Measurements from ENCODE around the gene FXYD1. TPM values are rescaled to one million over a fixed set of nuclear protein-coding genes. Genes with fewer than 3 reads are reported as not detected.

The FXYD1 gene
- 0.57 and 1.8 TPM in 2 replicates for total RNA-seq (2014; rRNA removed; shearing (Covaris generic))
- total RNA-seq (2022) = 5.5 and 11.5 TPM in 2 replicates
- Bru-seq, nascent RNA = percentile 25 among the genes with signal in this experiment
- BruChase-seq, experiment 1, labeled RNA remaining after a 6-hour chase = percentile 30 among the genes with signal in this experiment
- BruChase-seq, experiment 2, labeled RNA remaining after a 2-hour chase = percentile 14 among the genes with signal in this experiment
- long read RNA-seq, partial matches to known transcripts = 7 of 7 reads
- long read RNA-seq, other reads (novel, unspliced or antisense) = 0 of 7 reads

DNA sequence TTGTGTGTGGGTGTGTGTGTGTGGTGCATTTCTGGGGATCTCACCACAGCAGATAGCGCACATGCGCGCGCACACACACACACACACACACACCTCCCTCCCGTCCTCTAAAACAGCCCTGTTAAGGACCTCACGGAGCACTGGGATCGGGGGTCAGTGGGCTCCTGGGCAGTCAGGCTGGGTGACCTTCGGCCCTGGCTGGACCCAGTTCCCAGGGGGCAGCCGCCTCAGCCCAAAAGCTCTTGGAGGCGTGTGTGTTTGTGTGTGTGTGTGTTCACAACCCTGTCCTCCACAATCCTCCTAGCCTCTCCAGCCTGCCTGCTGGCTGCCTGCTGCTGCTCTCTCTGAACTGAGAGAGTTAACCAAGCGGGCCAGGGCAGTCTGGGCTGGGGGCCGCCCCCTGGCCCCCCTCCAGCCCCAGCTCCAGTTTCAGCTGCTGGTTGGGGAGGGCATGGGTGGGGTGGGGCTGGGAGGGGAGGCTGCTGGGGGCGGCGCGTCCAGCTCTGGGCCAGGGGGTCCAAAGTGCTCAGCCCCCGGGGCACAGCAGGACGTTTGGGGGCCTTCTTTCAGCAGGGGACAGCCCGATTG is at the start of gene FXYD1:
Gene FXYD1, plus strand, starts transcription at position 520 of the 588 bp plus-strand sequence. CDS start 1,256 bp downstream, outside the sequence.
- no peak for TF ChIP-seq CTCF (conservative IDR thresholded peaks at IDR 0.05; ENCODE audit: low read length)
- TF ChIP-seq EZH2phosphoT487 (IDR thresholded peaks at IDR 0.05; ENCODE audit: borderline replicate concordance, low read depth, low read length) = no peak
- Histone ChIP-seq H3K4me2 (ENCODE audit: low read length) (no peak within 1 kb of the TSS), H3K4me1 (ENCODE audit: insufficient read depth, low read length, poor library complexity, severe bottlenecking) (peaks cover 33% of the 10 kb centered on the region), H3K27ac (ENCODE audit: low read depth, low read length, poor library complexity, severe bottlenecking) (no peak within 1 kb of the TSS), H3K4me3 (ENCODE audit: low read depth, low read length, poor library complexity, severe bottlenecking) (no peak within 1 kb of the TSS), H3K36me3 (ENCODE audit: insufficient read depth, low read length) (no peaks in the 10 kb centered on the region), H3K9me3 (ENCODE audit: low read length) (no peaks in the 10 kb centered on the region), H4K20me1 (ENCODE audit: insufficient read depth, low read length) (no peaks in the 10 kb centered on the region), H3K9me2 (ENCODE audit: insufficient read depth, low read length) (no peaks in the 10 kb centered on the region), H3K79me2 (ENCODE audit: insufficient read depth, low read depth, low read length) (no peaks in the 10 kb centered on the region), H2AFZ (ENCODE audit: low read length) (no peak within 1 kb of the TSS)
- DNase-seq (ENCODE audit: low spot score) = no peak
- POLR2A ChIA-PET = no interaction called here
- intact Hi-C loops (cut with micrococcal nuclease; ENCODE audit: unreplicated experiment) = no loop called here
- no TSS peak for BruUV-seq (replicated peaks)
- CTCF ChIA-PET (ENCODE audit: unreplicated experiment) = no interaction called here

DNA sequence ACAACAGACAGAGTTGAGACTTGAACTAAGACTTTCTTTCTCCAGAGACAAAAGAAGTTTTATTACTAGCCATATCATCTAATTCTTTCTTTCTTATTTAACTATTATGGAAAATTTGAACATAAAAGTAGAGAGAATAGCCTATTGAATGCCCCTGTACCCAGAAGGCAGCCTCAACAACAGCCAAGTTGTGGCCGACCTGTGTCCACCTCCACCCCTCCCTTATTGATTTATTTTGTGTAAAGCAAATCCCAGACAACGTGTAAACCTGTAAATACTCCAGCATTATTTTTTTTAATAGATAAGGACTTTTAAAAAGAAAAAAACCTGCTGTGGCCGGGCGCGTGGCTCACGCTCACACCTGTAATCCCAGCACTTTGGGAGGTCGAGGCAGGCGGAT is 49.1 kb upstream of the FXYD1 start:
- H3K36me3 ChIP-seq (ENCODE audit: insufficient read depth, low read length) = no peaks in the 10 kb centered on the region
- no peak overlapping the region for H3K4me3 ChIP-seq (ENCODE audit: low read depth, low read length, poor library complexity, severe bottlenecking)
- no peak for TF ChIP-seq EZH2phosphoT487 (IDR thresholded peaks at IDR 0.05; ENCODE audit: borderline replicate concordance, low read depth, low read length)
- TF ChIP-seq CTCF (conservative IDR thresholded peaks at IDR 0.05; ENCODE audit: low read length) = no peak
- ChIA-PET CTCF (ENCODE audit: unreplicated experiment) (interaction anchor here (0.6 to 2.7 kb wide), 4 partner anchors 20 to 34 kb away, joined by 3 to 19 read pairs (median 8); no protein-coding TSS in a partner anchor), POLR2A (interaction anchor here (0.6 to 1.6 kb wide), 4 partner anchors 9 to 241 kb away, joined by 3 to 13 read pairs (median 5); no protein-coding TSS in a partner anchor)
- H2AFZ ChIP-seq (ENCODE audit: low read length) = peak overlapping the region; percentile 89; the same call in 1 of the 2 replicates
- peak overlapping the region; percentile 99 for H3K27ac ChIP-seq (ENCODE audit: low read depth, low read length, poor library complexity, severe bottlenecking)
- BruUV-seq (replicated peaks) = no TSS peak
- H3K4me2 ChIP-seq (ENCODE audit: low read length) = no peak overlapping the region
- peaks cover 67% of the 10 kb centered on the region for H3K4me1 ChIP-seq (ENCODE audit: insufficient read depth, low read length, poor library complexity, severe bottlenecking)
- no peaks in the 10 kb centered on the region for H4K20me1 ChIP-seq (ENCODE audit: insufficient read depth, low read length)
- DNase-seq (ENCODE audit: low spot score) = no peak
- H3K9me3 ChIP-seq (ENCODE audit: low read length) = no peaks in the 10 kb centered on the region
- intact Hi-C loops (cut with micrococcal nuclease; ENCODE audit: unreplicated experiment) = no loop called here
- no peaks in the 10 kb centered on the region for H3K9me2 ChIP-seq (ENCODE audit: insufficient read depth, low read length)
- H3K79me2 ChIP-seq (ENCODE audit: insufficient read depth, low read depth, low read length) = no peaks in the 10 kb centered on the region
